Measurements from ENCODE around the gene OGFOD2.

The OGFOD2 gene

GRCh38 chr12:122986258-122986871 is 11.3 kb downstream of the OGFOD2 start:
- no peak overlapping the region for H3K27ac ChIP-seq
- TF ChIP-seq ZFX (IDR thresholded peaks at IDR 0.05) (no peak), CTCF (conservative IDR thresholded peaks at IDR 0.05) (no peak)

- TF ChIP-seq CTCF (conservative IDR thresholded peaks at IDR 0.05) (no peak), ZFX (IDR thresholded peaks at IDR 0.05) (no peak)
- no peak overlapping the region for H3K27ac ChIP-seq
These were observed 12.3 kb downstream of the OGFOD2 start for GRCh38 chr12:122987086-122987951.

GRCh38 chr12:122988036-122988435 is 13.0 kb downstream of the OGFOD2 start:
- TF ChIP-seq CTCF (conservative IDR thresholded peaks at IDR 0.05) (no peak), ZFX (IDR thresholded peaks at IDR 0.05) (no peak)

GRCh38 chr12:122988612-122989212 is 13.7 kb downstream of the OGFOD2 start:
- TF ChIP-seq CTCF (conservative IDR thresholded peaks at IDR 0.05) (no peak), ZFX (IDR thresholded peaks at IDR 0.05) (no peak)
- H3K27ac ChIP-seq: no peak overlapping the region

More at GRCh38 chr12:122988036-122988435, 13.0 kb downstream of the OGFOD2 start:
- H3K27ac ChIP-seq: no peak overlapping the region

GRCh38 chr12:122989225-122989839 is 14.3 kb downstream of the OGFOD2 start:
- H3K27ac ChIP-seq: no peak overlapping the region
- TF ChIP-seq ZFX (IDR thresholded peaks at IDR 0.05): no peak
- TF ChIP-seq CTCF (conservative IDR thresholded peaks at IDR 0.05): no peak

- H3K27ac ChIP-seq: no peak overlapping the region
- TF ChIP-seq CTCF (conservative IDR thresholded peaks at IDR 0.05) (no peak), ZFX (IDR thresholded peaks at IDR 0.05) (no peak)
These were observed 14.9 kb downstream of the OGFOD2 start for GRCh38 chr12:122989874-122990419.
